ENCODE data around the gene SORCS2. TPM values are rescaled to one million over a fixed set of nuclear protein-coding genes. Genes with fewer than 3 reads are reported as not detected.

The SORCS2 gene
- polyA plus RNA-seq, 3 donors = 0.46 to 0.55 TPM; not detected in 1

GRCh38 chr4:7784131-7784870, 592.0 kb downstream of the SORCS2 start:
- Histone ChIP-seq H4K20me1 (ENCODE audit: insufficient read depth, low read length) (no peaks in the 10 kb centered on the region), H3K27me3 (ENCODE audit: control insufficient read depth in 2 of 2, insufficient read depth in 2 of 2, low read length in 2 of 2) (no peaks in the 10 kb centered on the region), H3K4me2 (replicated peaks; ENCODE audit: extremely low read depth, low read length, poor library complexity, severe bottlenecking) (no peak overlapping the region), H2AFZ (ENCODE audit: insufficient read depth, low read depth, low read length, poor library complexity, severe bottlenecking) (no peak overlapping the region), H3K9ac (ENCODE audit: insufficient read depth, low read length, poor library complexity, severe bottlenecking) (no peak overlapping the region), H3K36me3 (replicated peaks in 1 of 2; ENCODE audit: control insufficient read depth in 1 of 2, insufficient read depth in 2 of 2, low read length in 2 of 2) (no peaks in the 10 kb centered on the region), H3K79me2 (ENCODE audit: insufficient read depth, low read length) (no peaks in the 10 kb centered on the region), H3K4me1 (ENCODE audit: control insufficient read depth in 1 of 2, insufficient read depth in 2 of 2, low read length in 2 of 2) (peaks cover 8 to 9% of the 10 kb centered on the region in 2 donors), H3K4me3 (replicated peaks in 1 of 3; ENCODE audit: low read depth in 2 of 3, low read length in 3 of 3) (no peak overlapping the region), H3K27ac (ENCODE audit: low read depth in 1 of 2, low read length in 2 of 2) (no peak overlapping the region), H3K9me3 (replicated peaks in 1 of 2; ENCODE audit: control insufficient read depth in 1 of 2, insufficient read depth in 1 of 2, low read length in 2 of 2) (no peaks in the 10 kb centered on the region)
- H3K27me3 Mint-ChIP-seq (ENCODE audit: low read depth in 3 of 3) = peaks cover 0 to 9% (median 2%) of the 10 kb centered on the region in 3 donors
- no peak for DNase-seq
- no peak overlapping the region for H3K27ac Mint-ChIP-seq
- no peak for TF ChIP-seq CTCF (IDR thresholded peaks at IDR 0.05)
- peaks cover 0 to 3% (median 0%) of the 10 kb centered on the region in 7 donors for H3K9me3 Mint-ChIP-seq
- intact Hi-C loops (cut with micrococcal nuclease) = no loop called here
- 85% methylated on average over 10 of the region's 14 CpGs for WGBS (ENCODE audit: insufficient coverage)
- H3K4me3 Mint-ChIP-seq = no peak overlapping the region
- peaks cover 0 to 15% of the 10 kb centered on the region in 2 donors for H3K36me3 Mint-ChIP-seq
- peaks cover 20% of the 10 kb centered on the region for H3K4me1 Mint-ChIP-seq

GRCh38 chr4:7785017-7785416, 592.7 kb downstream of the SORCS2 start:
- no peak for TF ChIP-seq CTCF (IDR thresholded peaks at IDR 0.05)
- Histone ChIP-seq H3K79me2 (ENCODE audit: insufficient read depth, low read length) (no peaks in the 10 kb centered on the region), H3K27me3 (ENCODE audit: control insufficient read depth in 2 of 2, insufficient read depth in 2 of 2, low read length in 2 of 2) (no peaks in the 10 kb centered on the region), H3K9me3 (replicated peaks in 1 of 2; ENCODE audit: control insufficient read depth in 1 of 2, insufficient read depth in 1 of 2, low read length in 2 of 2) (no peaks in the 10 kb centered on the region), H3K4me1 (ENCODE audit: control insufficient read depth in 1 of 2, insufficient read depth in 2 of 2, low read length in 2 of 2) (peaks cover 8 to 9% of the 10 kb centered on the region in 2 donors), H3K27ac (ENCODE audit: low read depth in 1 of 2, low read length in 2 of 2) (no peak overlapping the region), H3K36me3 (replicated peaks in 1 of 2; ENCODE audit: control insufficient read depth in 1 of 2, insufficient read depth in 2 of 2, low read length in 2 of 2) (no peaks in the 10 kb centered on the region), H3K4me2 (replicated peaks; ENCODE audit: extremely low read depth, low read length, poor library complexity, severe bottlenecking) (no peak overlapping the region), H2AFZ (ENCODE audit: insufficient read depth, low read depth, low read length, poor library complexity, severe bottlenecking) (no peak overlapping the region), H3K9ac (ENCODE audit: insufficient read depth, low read length, poor library complexity, severe bottlenecking) (no peak overlapping the region), H4K20me1 (ENCODE audit: insufficient read depth, low read length) (no peaks in the 10 kb centered on the region), H3K4me3 (replicated peaks in 1 of 3; ENCODE audit: low read depth in 2 of 3, low read length in 3 of 3) (no peak overlapping the region)
- H3K4me3 Mint-ChIP-seq = no peak overlapping the region
- 100% methylated on average over 6 of the region's 11 CpGs for WGBS (ENCODE audit: insufficient coverage)
- peaks cover 0 to 11% (median 2%) of the 10 kb centered on the region in 3 donors for H3K27me3 Mint-ChIP-seq (ENCODE audit: low read depth in 3 of 3)
- DNase-seq = no peak
- H3K4me1 Mint-ChIP-seq = peaks cover 22% of the 10 kb centered on the region
- H3K9me3 Mint-ChIP-seq = peaks cover 0 to 3% (median 0%) of the 10 kb centered on the region in 7 donors
- peaks cover 0 to 15% of the 10 kb centered on the region in 2 donors for H3K36me3 Mint-ChIP-seq
- intact Hi-C loops (cut with micrococcal nuclease) = no loop called here
- H3K27ac Mint-ChIP-seq = no peak overlapping the region

All from CD14-positive monocyte (primary cell).